Esophagus muscularis mucosa (tissue), 4 donors: ENCODE results near the gene IPO7.

Experiments
- EP300 ChIP-seq: sonication (generic); formaldehyde crosslinking; IDR thresholded peaks from one replicate; pipeline ENCODE4 v1.6.1; 2017; ENCODE audit warnings: antibody characterized with exemption
- POLR2A ChIP-seq: fragments of 450-650 bp; IDR thresholded peaks from one replicate; pipeline ENCODE4 v1.6.1; 2017; ENCODE audit warnings: antibody characterized with exemption, moderate library complexity, mild to moderate bottlenecking, low read depth
- POLR2AphosphoS5 ChIP-seq, 2 donors: sonication (generic); formaldehyde crosslinking; IDR thresholded peaks; one replicate each; pipeline ENCODE4 v1.6.1; 2017; ENCODE audit warnings: antibody characterized with exemption in 2 of 2
- TF ChIP-seq, protein P1 (sequence below), 3 experiments: fragments of 200-600 bp in 2 of 3; fragments of 450-650 bp in 1 of 3; sonication (generic) in 2 of 3; IDR thresholded peaks; one replicate each; pipeline ENCODE4 v1.5.1; 2017 to 2019; ENCODE audit warnings: antibody characterized with exemption in 3 of 3, mild to moderate bottlenecking in 2 of 3, moderate library complexity in 1 of 3

DNA sequence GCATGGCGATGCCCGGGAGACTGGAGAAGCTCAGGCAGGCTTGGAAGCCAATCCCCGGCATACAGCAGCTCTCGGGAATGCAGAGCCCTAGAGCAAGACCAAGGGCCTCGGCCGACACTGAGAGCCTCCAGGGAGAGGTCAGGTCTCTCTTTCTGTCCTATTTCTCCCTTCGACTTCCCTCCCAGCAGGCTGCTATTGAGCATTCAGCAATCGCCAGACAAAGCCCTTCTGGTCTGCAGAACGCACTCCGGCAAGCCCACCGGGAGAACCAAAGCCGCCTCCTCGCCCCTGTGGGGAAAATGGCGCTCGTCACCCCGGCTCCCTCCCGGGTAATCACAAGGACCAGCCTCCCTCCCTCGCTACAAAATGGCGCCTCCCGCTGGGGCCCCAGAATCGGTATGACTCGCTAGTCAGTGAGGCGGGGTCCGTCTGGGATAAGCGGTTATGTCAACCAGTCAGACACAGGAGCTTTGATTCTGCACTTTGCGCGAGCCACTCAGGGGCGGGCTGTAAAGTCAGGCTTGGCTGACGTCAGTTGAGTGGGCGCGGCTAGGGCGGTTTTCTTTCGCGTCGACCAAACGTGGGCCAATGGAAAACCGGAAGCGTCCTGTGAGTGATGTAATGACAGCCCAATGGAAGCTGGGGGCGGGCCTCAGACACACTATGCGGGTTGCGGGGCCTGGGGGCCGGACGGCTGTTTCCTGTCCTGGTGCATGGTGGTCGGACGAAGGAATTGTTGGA, 76.0 kb downstream of the IPO7 start, which contains the start of gene ZNF143:
- TF ChIP-seq, protein P1, sequence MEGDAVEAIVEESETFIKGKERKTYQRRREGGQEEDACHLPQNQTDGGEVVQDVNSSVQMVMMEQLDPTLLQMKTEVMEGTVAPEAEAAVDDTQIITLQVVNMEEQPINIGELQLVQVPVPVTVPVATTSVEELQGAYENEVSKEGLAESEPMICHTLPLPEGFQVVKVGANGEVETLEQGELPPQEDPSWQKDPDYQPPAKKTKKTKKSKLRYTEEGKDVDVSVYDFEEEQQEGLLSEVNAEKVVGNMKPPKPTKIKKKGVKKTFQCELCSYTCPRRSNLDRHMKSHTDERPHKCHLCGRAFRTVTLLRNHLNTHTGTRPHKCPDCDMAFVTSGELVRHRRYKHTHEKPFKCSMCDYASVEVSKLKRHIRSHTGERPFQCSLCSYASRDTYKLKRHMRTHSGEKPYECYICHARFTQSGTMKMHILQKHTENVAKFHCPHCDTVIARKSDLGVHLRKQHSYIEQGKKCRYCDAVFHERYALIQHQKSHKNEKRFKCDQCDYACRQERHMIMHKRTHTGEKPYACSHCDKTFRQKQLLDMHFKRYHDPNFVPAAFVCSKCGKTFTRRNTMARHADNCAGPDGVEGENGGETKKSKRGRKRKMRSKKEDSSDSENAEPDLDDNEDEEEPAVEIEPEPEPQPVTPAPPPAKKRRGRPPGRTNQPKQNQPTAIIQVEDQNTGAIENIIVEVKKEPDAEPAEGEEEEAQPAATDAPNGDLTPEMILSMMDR (IDR thresholded peaks at IDR 0.05): peak in 1 of 3 experiments; percentile 35
- peak; percentile 98 for TF ChIP-seq POLR2A
- peak; percentile 96 to 99 for TF ChIP-seq POLR2AphosphoS5 (IDR thresholded peaks at IDR 0.05)
- no peak for TF ChIP-seq EP300
